Measurements from ENCODE around the gene FKBP9.
"Not testable (repeated sequence)": the region's sequence is repeated elsewhere in the genome, so short reads cannot be mapped to it uniquely, and the experiment has no call there.

FKBP9 gene

GRCh38 chr7:32957326-32958045 lies at the start of gene FKBP9:
Gene FKBP9 (plus strand): TSS chr7:32957440. CDS start chr7:32957574, 134 bp downstream.
- peak; percentile 57 to 77 for DNase-seq

GRCh38 chr7:32910195-32910594 lies 47.0 kb upstream of the FKBP9 start:
- no peak for DNase-seq

GRCh38 chr7:32914184-32914583 lies 43.1 kb upstream of the FKBP9 start:
- no peak for DNase-seq

GRCh38 chr7:32915041-32915536 lies 42.2 kb upstream of the FKBP9 start:
- no peak for DNase-seq

GRCh38 chr7:32916006-32916405 lies 41.2 kb upstream of the FKBP9 start:
- DNase-seq, result no peak

GRCh38 chr7:32916994-32917393 lies 40.2 kb upstream of the FKBP9 start:
- not testable (repeated sequence) for DNase-seq

- DNase-seq, result no peak
Measured at GRCh38 chr7:32921896-32922295, 35.3 kb upstream of the FKBP9 start.

- no peak for DNase-seq
Measured at GRCh38 chr7:32928785-32929298, 28.4 kb upstream of the FKBP9 start.

- no peak for DNase-seq
Measured at GRCh38 chr7:32929430-32930143, 27.7 kb upstream of the FKBP9 start.

GRCh38 chr7:32930378-32930777 lies 26.9 kb upstream of the FKBP9 start:
- DNase-seq, result no peak

GRCh38 chr7:32935558-32935957 lies 21.7 kb upstream of the FKBP9 start:
- DNase-seq, result no peak

GRCh38 chr7:32936689-32937088 lies 20.6 kb upstream of the FKBP9 start:
- DNase-seq, result no peak

GRCh38 chr7:32937344-32938174 lies 19.7 kb upstream of the FKBP9 start:
- no peak for DNase-seq

GRCh38 chr7:32941181-32941580 lies 16.1 kb upstream of the FKBP9 start:
- no peak for DNase-seq

GRCh38 chr7:32941681-32942414 lies 15.4 kb upstream of the FKBP9 start:
- no peak for DNase-seq

- DNase-seq, result peak; percentile 47 to 71
Measured at GRCh38 chr7:32942415-32943251, 14.6 kb upstream of the FKBP9 start.

GRCh38 chr7:32943252-32944030 lies 13.8 kb upstream of the FKBP9 start:
- DNase-seq, result no peak

- DNase-seq, result no peak
Measured at GRCh38 chr7:32947420-32947983, 9.7 kb upstream of the FKBP9 start.

- DNase-seq, result no peak
Measured at GRCh38 chr7:32948202-32948601, 9.0 kb upstream of the FKBP9 start.

- DNase-seq, result no peak
Measured at GRCh38 chr7:32952876-32953275, 4.4 kb upstream of the FKBP9 start.
